HG02642 (cell line): ENCODE data around the gene ZNF639.

Experiments used
- ATAC-seq: cut with Tn5 transposase; IDR thresholded peaks from one replicate; pipeline ENCODE4 v1.9.1; 2021; ENCODE audit warnings: mild to moderate bottlenecking; ENCODE audit not compliant: unreplicated experiment, poor library complexity

Gene ZNF639

GRCh38 chr3:179308001-179308400 is 14.8 kb upstream of the ZNF639 start:
- ATAC-seq = no peak

- peak; percentile 94 for ATAC-seq
These were observed 13.4 kb upstream of the ZNF639 start for GRCh38 chr3:179309225-179310078.

GRCh38 chr3:179318876-179319275 is 4.0 kb upstream of the ZNF639 start:
- no peak for ATAC-seq

GRCh38 chr3:179321668-179322285 is 1.1 kb upstream of the ZNF639 start:
- ATAC-seq = no peak

GRCh38 chr3:179323197-179324110 is 623 bp downstream of the ZNF639 start:
- peak; percentile 49 for ATAC-seq

GRCh38 chr3:179324270-179324754 is 1.5 kb downstream of the ZNF639 start:
- ATAC-seq = no peak

- no peak for ATAC-seq
These were observed 7.6 kb downstream of the ZNF639 start for GRCh38 chr3:179330438-179330837.

GRCh38 chr3:179332240-179332639 is 9.4 kb downstream of the ZNF639 start:
- ATAC-seq = no peak

- ATAC-seq = no peak
These were observed 10.3 kb downstream of the ZNF639 start for GRCh38 chr3:179333084-179333483.

GRCh38 chr3:179336345-179336929 is 13.6 kb downstream of the ZNF639 start:
- ATAC-seq = no peak

GRCh38 chr3:179347345-179348194 is 24.7 kb downstream of the ZNF639 start, which contains the start of gene MFN1:
Gene MFN1 (plus strand): TSS chr3:179347709. CDS start chr3:179348852, 1,143 bp downstream.
- peak; percentile 95 for ATAC-seq

- peak; percentile 66 for ATAC-seq
These were observed 25.6 kb downstream of the ZNF639 start for GRCh38 chr3:179348325-179349013.

- no peak for ATAC-seq
These were observed 33.2 kb downstream of the ZNF639 start for GRCh38 chr3:179355996-179356395.

GRCh38 chr3:179363332-179363731 is 40.5 kb downstream of the ZNF639 start:
- ATAC-seq = no peak

GRCh38 chr3:179369621-179370020 is 46.8 kb downstream of the ZNF639 start:
- no peak for ATAC-seq

GRCh38 chr3:179373938-179374337 is 51.1 kb downstream of the ZNF639 start:
- ATAC-seq = no peak

- ATAC-seq = no peak
These were observed 52.5 kb downstream of the ZNF639 start for GRCh38 chr3:179375091-179375999.

GRCh38 chr3:179376474-179376873 is 53.6 kb downstream of the ZNF639 start:
- ATAC-seq = no peak
